ENCODE results near the gene MTMR10.

- TF ChIP-seq CTCF (IDR thresholded peaks at IDR 0.05 in 4 of 5, conservative IDR thresholded peaks at IDR 0.05 in 1 of 5) (no peak), POLR2A (IDR thresholded peaks at IDR 0.05) (no peak)
Measured at GRCh38 chr15:31025996-31026395, 34.6 kb upstream of the MTMR10 start.

Measured in gastrocnemius medialis (tissue), 4 donors.